Measurements from ENCODE around the gene KCNIP1. TPM values are rescaled to one million over a fixed set of nuclear protein-coding genes. Genes with fewer than 3 reads are reported as not detected.
A peak's percentile ranks its signal among the peaks of the same experiment; 100 is the strongest.

The KCNIP1 gene
- total RNA-seq, 1 experiment from 2014 or later, result not detected

GRCh38 chr5:170565072-170565471, 61.3 kb downstream of the KCNIP1 start:
- no peaks in the 10 kb centered on the region for H3K9me3 Mint-ChIP-seq (ENCODE audit: low read depth, unreplicated experiment)
- peaks cover 1% of the 10 kb centered on the region for H3K4me1 Mint-ChIP-seq (ENCODE audit: low read depth, unreplicated experiment)
- no peak for TF ChIP-seq CTCF (IDR thresholded peaks at IDR 0.05; ENCODE audit: unreplicated experiment)
- no peak overlapping the region for H3K27ac Mint-ChIP-seq (ENCODE audit: unreplicated experiment)
- H3K36me3 Mint-ChIP-seq (ENCODE audit: insufficient read depth, unreplicated experiment), result no peaks in the 10 kb centered on the region
- H3K4me3 Mint-ChIP-seq (ENCODE audit: low read depth, unreplicated experiment), result no peak overlapping the region
- DNase-seq, result no peak
- no TSS peak for BruUV-seq (replicated peaks)
- CTCF ChIA-PET, result interaction anchor here (0.5 kb wide), 1 partner anchor 13 kb away, joined by 3 read pairs; no protein-coding TSS in a partner anchor
- H3K27me3 Mint-ChIP-seq (ENCODE audit: unreplicated experiment), result peaks cover 89% of the 10 kb centered on the region
- intact Hi-C loops (cut with micrococcal nuclease; ENCODE audit: unreplicated experiment), result no loop called here

GRCh38 chr5:170569101-170569500, 65.3 kb downstream of the KCNIP1 start:
- H3K4me3 Mint-ChIP-seq (ENCODE audit: low read depth, unreplicated experiment), result no peak overlapping the region
- H3K27ac Mint-ChIP-seq (ENCODE audit: unreplicated experiment), result no peak overlapping the region
- DNase-seq, result no peak
- no TSS peak for BruUV-seq (replicated peaks)
- CTCF ChIA-PET, result interaction anchor here (1.6 kb wide), 1 partner anchor 13 kb away, joined by 3 read pairs; no protein-coding TSS in a partner anchor
- H3K36me3 Mint-ChIP-seq (ENCODE audit: insufficient read depth, unreplicated experiment), result no peaks in the 10 kb centered on the region
- H3K4me1 Mint-ChIP-seq (ENCODE audit: low read depth, unreplicated experiment), result peaks cover 31% of the 10 kb centered on the region
- intact Hi-C loops (cut with micrococcal nuclease; ENCODE audit: unreplicated experiment), result no loop called here
- peaks cover 66% of the 10 kb centered on the region for H3K27me3 Mint-ChIP-seq (ENCODE audit: unreplicated experiment)
- H3K9me3 Mint-ChIP-seq (ENCODE audit: low read depth, unreplicated experiment), result no peaks in the 10 kb centered on the region
- no peak for TF ChIP-seq CTCF (IDR thresholded peaks at IDR 0.05; ENCODE audit: unreplicated experiment)

- Mint-ChIP-seq H3K4me1 (ENCODE audit: low read depth, unreplicated experiment) (peaks cover 31% of the 10 kb centered on the region), H3K27me3 (ENCODE audit: unreplicated experiment) (peaks cover 59% of the 10 kb centered on the region), H3K4me3 (ENCODE audit: low read depth, unreplicated experiment) (no peak overlapping the region), H3K36me3 (ENCODE audit: insufficient read depth, unreplicated experiment) (no peaks in the 10 kb centered on the region), H3K9me3 (ENCODE audit: low read depth, unreplicated experiment) (no peaks in the 10 kb centered on the region), H3K27ac (ENCODE audit: unreplicated experiment) (no peak overlapping the region)
- peak; percentile 74 for DNase-seq
- TF ChIP-seq CTCF (IDR thresholded peaks at IDR 0.05; ENCODE audit: unreplicated experiment), result no peak
- intact Hi-C loops (cut with micrococcal nuclease; ENCODE audit: unreplicated experiment), result loop anchor here (5.0 kb wide), 1 partner anchor 63 kb away; no protein-coding TSS in a partner anchor
- BruUV-seq (replicated peaks), result no TSS peak
- CTCF ChIA-PET, result interaction anchor here (0.7 to 1.5 kb wide), 3 partner anchors 14 to 103 kb away, joined by 3 to 5 read pairs (median 4); no protein-coding TSS in a partner anchor
Observed at GRCh38 chr5:170570476-170570875, 66.7 kb downstream of the KCNIP1 start.

- peaks cover 60% of the 10 kb centered on the region for H3K27me3 Mint-ChIP-seq (ENCODE audit: unreplicated experiment)
- no peaks in the 10 kb centered on the region for H3K9me3 Mint-ChIP-seq (ENCODE audit: low read depth, unreplicated experiment)
- no peaks in the 10 kb centered on the region for H3K36me3 Mint-ChIP-seq (ENCODE audit: insufficient read depth, unreplicated experiment)
- peaks cover 31% of the 10 kb centered on the region for H3K4me1 Mint-ChIP-seq (ENCODE audit: low read depth, unreplicated experiment)
- intact Hi-C loops (cut with micrococcal nuclease; ENCODE audit: unreplicated experiment), result loop anchor here (1.0 to 5.0 kb wide), 3 partner anchors 52 to 92 kb away; no protein-coding TSS in a partner anchor
- BruUV-seq (replicated peaks), result no TSS peak
- peak overlapping the region; percentile 40 for H3K27ac Mint-ChIP-seq (ENCODE audit: unreplicated experiment)
- CTCF ChIA-PET, result interaction anchor here (0.7 to 1.5 kb wide), 4 partner anchors 9 to 104 kb away, joined by 3 to 5 read pairs (median 4); no protein-coding TSS in a partner anchor
- peak overlapping the region; percentile 62 for H3K4me3 Mint-ChIP-seq (ENCODE audit: low read depth, unreplicated experiment)
- peak; percentile 74 for DNase-seq
- TF ChIP-seq CTCF (IDR thresholded peaks at IDR 0.05; ENCODE audit: unreplicated experiment), result no peak
Observed at GRCh38 chr5:170571281-170571731, 67.5 kb downstream of the KCNIP1 start.
